Thoracic aorta (tissue), 2 donors: ENCODE data around the gene TMEM181. TPM values are rescaled to one million over a fixed set of nuclear protein-coding genes. Genes with fewer than 3 reads are reported as not detected.

Experiments used
- ATAC-seq: fragments of 150-250 bp; one replicate; pipeline ENCODE4 v1.8.0; 2017; ENCODE audit warnings: low read depth; ENCODE audit not compliant: insufficient number of reproducible peaks, low FRiP score
- DNase-seq: peaks from one replicate; pipeline ENCODE4 v3.0.0-alpha.2; 2020; ENCODE audit warnings: low spot score
- H3K27ac ChIP-seq, 2 donors: fragments of 200-600 bp; sonication (generic); 1 replicate in 1 of 2; 2 replicates in 1 of 2; pipeline ENCODE4 v1.5.1; 2016; ENCODE audit warnings: mild to moderate bottlenecking in 2 of 2, moderate library complexity in 2 of 2
- H3K27me3 ChIP-seq: fragments of 200-600 bp; sonication (generic); replicated peaks from 2 replicates; pipeline ENCODE4 v1.6.0; 2016; ENCODE audit warnings: mild to moderate bottlenecking; ENCODE audit not compliant: insufficient read depth
- H3K36me3 ChIP-seq: fragments of 200-600 bp; sonication (generic); one replicate; pipeline ENCODE4 v1.5.1; 2016
- H3K4me1 ChIP-seq, 2 donors: fragments of 200-600 bp; sonication (generic); 1 replicate in 1 of 2; 2 replicates in 1 of 2; pipeline versions ENCODE4 v1.5.1 to v1.6.0; 2016; ENCODE audit warnings: low read depth in 2 of 2, mild to moderate bottlenecking in 1 of 2; ENCODE audit not compliant: control insufficient read depth in 1 of 2
- H3K4me3 ChIP-seq: fragments of 200-600 bp; sonication (generic); 2 replicates; pipeline ENCODE4 v1.5.1; 2016; ENCODE audit warnings: mild to moderate bottlenecking
- H3K9me3 ChIP-seq: fragments of 200-600 bp; sonication (generic); 2 replicates; pipeline ENCODE4 v1.5.1; 2016
- total RNA-seq, 2 donors: library from RNA; depleted of rRNA; stranded (reverse); fragments of >200 nt; gene quantifications; one replicate each; pipeline versions ENCODE4 v1.1.0 to v1.2.3, GENCODE V29; 2016
- TF ChIP-seq, protein P1 (sequence below): fragments of 200-600 bp; sonication (generic); IDR thresholded peaks from one replicate; pipeline ENCODE4 v1.5.1; 2019; ENCODE audit warnings: antibody characterized with exemption

TMEM181 gene
- total RNA-seq, 2 donors from 2014 or later = 21.4 to 26.3 TPM

DNA sequence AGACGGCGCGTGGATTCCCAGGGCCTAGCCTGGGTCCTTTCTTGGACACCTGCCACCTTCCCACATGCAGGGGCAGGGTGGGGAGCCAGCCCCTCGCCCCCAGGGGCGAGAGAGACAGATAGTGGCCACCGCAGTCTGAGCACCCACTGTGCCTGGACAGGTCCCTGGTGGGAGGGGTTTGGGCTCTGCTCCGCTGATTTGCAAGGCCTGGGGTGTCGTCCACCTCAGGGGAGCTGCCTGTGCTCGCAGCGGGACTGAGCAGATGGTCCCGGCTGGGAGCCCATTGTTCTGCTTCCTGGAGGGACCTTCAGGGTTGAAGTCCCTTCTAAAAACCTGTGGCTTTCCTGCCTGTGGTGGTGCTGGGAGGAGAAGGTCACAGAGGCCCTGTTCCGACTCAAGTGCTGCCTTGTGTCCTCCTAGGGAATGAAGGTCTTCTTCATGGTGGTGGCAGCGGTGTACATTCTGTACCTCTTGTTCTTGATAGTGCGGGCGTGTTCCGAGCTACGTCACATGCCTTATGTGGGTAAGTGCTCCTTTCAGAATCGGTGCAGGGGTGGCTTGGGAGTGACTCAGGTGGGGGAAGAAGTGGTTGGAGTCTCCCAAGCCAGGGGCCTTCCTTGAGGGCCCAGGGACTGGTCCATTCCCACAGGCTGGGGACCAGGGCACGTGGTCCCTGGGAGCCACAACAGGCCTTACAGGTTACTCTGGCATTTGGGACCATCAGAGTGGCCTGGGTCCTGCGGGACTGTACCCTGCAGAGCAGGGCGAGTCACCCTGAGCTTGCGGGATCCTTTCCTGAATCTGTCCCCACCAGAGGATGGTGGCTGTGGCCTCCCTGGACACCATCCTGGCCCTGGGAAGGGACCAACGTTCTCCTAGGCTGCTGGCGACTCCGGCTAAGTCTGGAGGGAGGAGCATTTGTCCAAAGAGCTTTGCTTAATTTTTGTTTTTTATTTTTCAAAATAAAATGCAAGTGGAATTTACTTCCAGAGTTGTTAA lies 65.1 kb downstream of the TMEM181 start:
- peak overlapping the region; percentile 13 to 62 for H3K27ac ChIP-seq
- H3K4me1 ChIP-seq = peaks cover 6 to 27% of the 10 kb centered on the region in 2 donors
- no peak overlapping the region for H3K4me3 ChIP-seq
- TF ChIP-seq, protein P1, sequence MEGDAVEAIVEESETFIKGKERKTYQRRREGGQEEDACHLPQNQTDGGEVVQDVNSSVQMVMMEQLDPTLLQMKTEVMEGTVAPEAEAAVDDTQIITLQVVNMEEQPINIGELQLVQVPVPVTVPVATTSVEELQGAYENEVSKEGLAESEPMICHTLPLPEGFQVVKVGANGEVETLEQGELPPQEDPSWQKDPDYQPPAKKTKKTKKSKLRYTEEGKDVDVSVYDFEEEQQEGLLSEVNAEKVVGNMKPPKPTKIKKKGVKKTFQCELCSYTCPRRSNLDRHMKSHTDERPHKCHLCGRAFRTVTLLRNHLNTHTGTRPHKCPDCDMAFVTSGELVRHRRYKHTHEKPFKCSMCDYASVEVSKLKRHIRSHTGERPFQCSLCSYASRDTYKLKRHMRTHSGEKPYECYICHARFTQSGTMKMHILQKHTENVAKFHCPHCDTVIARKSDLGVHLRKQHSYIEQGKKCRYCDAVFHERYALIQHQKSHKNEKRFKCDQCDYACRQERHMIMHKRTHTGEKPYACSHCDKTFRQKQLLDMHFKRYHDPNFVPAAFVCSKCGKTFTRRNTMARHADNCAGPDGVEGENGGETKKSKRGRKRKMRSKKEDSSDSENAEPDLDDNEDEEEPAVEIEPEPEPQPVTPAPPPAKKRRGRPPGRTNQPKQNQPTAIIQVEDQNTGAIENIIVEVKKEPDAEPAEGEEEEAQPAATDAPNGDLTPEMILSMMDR = no peak
- ATAC-seq (no peak), DNase-seq (no peak)
- H3K36me3 ChIP-seq = peaks cover 6% of the 10 kb centered on the region
- H3K9me3 ChIP-seq = no peaks in the 10 kb centered on the region
- no peaks in the 10 kb centered on the region for H3K27me3 ChIP-seq

DNA sequence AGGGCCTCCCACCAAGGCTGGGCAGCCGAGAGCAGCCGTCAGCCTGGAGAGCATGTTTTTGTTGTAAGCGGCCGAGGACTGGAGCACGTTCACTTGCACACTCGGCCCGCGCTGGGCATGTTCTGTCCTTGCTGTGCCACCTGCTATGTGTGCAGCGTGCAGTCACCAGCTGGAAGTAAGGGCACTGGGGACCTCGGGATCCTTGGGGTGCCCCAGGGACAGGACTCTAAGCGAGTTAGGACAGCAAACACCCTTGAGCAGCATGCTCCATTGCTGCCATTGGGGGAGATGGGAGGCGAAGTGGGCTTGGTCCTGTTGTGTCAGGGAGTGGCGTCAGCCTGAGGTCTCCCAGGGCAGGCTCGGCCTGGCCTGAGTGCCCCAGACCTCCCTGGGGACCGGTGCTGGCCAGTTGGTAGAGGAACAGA lies 66.0 kb downstream of the TMEM181 start:
- ATAC-seq = no peak
- Histone ChIP-seq H3K4me3 (no peak overlapping the region), H3K9me3 (no peaks in the 10 kb centered on the region), H3K27ac (peak overlapping the region; percentile 13 to 62), H3K27me3 (no peaks in the 10 kb centered on the region), H3K4me1 (peaks cover 9 to 31% of the 10 kb centered on the region in 2 donors), H3K36me3 (peaks cover 6% of the 10 kb centered on the region)
- TF ChIP-seq, protein P1 = no peak
- no peak for DNase-seq

DNA sequence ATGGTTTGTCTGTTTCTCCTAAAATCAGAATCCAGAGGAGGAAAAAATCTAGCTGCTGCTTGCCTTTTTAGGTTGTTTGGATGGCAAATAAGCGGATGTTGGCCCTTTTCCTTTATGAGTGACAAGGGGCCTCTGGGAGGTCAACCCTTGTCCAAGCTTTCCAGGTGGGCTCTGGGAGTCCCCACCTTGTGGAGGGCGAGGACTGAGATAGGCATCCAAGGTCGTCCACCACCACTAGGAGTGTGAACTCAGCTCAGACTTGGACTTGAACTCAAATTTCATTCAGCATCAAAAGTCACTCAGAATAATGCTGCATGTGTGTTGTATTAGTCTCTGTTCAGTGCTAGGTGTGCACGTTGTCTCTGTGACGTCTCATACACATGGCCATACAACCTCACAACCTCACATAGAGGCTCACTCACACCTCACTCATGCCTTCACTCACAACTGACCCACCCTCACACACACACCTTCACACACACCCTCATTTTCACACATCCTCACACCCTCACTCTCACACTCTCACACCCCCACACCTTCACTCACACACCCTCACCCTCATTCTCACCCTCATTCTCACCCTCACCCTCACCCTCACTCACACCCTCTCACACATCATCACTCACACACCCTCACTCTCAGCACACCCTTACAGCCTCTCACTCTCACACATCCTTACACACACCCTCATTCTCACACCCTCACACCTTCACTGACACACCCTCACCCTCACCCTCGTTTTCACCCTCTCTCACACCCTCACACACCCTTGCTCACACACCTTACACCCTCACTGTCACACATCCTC lies 66.7 kb downstream of the TMEM181 start:
- TF ChIP-seq, protein P1 = no peak
- DNase-seq (no peak), ATAC-seq (no peak)
- peaks cover 15 to 38% of the 10 kb centered on the region in 2 donors for H3K4me1 ChIP-seq
- H3K27ac ChIP-seq = peak overlapping the region; percentile 13 to 62
- H3K4me3 ChIP-seq = no peak overlapping the region
- peaks cover 4% of the 10 kb centered on the region for H3K36me3 ChIP-seq
- no peaks in the 10 kb centered on the region for H3K9me3 ChIP-seq
- H3K27me3 ChIP-seq = no peaks in the 10 kb centered on the region

DNA sequence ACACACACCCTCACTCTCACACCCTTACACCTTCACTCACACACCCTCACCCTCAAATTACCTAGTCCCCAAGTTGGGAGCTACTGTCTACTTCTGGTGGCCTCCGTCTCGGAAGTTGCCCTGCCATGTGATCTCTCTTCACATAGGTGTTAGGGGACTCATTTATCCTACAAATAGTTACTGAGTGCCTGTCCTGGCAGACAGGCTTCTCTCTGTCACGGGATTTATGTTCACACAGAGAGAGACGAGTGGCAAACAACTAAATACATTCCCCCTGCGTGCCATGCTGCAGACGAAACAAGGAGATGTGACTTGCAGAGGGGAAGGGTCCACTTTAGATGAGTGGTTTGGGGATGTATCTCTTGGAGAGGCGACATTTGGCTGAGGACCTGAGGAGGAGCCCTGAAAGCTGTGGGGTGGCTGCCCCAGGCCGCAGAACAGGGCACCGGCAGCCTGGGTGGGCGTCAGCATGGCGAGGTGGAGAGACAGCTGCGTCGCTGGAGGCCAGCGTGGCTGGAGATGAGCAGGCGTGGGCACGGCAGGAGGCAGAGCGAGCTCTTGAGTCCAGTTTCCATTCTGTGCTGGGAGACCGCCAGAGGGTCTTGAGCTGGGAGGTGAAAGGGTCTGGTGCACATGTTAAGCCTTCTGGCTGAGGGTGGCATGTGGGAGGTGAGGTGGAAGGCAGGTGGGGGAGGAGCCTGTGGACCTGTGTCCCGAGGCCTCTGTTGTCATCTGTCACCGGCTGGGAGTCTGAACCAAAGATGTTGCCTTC lies 67.5 kb downstream of the TMEM181 start:
- Histone ChIP-seq H3K27me3 (no peaks in the 10 kb centered on the region), H3K27ac (no peak overlapping the region), H3K9me3 (no peaks in the 10 kb centered on the region), H3K36me3 (no peaks in the 10 kb centered on the region), H3K4me3 (no peak overlapping the region), H3K4me1 (peaks cover 21 to 46% of the 10 kb centered on the region in 2 donors)
- no peak for ATAC-seq
- no peak for DNase-seq
- TF ChIP-seq, protein P1 = no peak
